Naive thymus-derived CD4-positive, alpha-beta T cell (primary cell): ENCODE results near the gene GLUD1. TPM values are rescaled to one million over a fixed set of nuclear protein-coding genes. Genes with fewer than 3 reads are reported as not detected.
A peak's percentile ranks its signal among the peaks of the same experiment; 100 is the strongest.
"Not testable (repeated sequence)": the region's sequence is repeated elsewhere in the genome, so short reads cannot be mapped to it uniquely, and the experiment has no call there.

Experiments used
- ATAC-seq: fragments of 150-1000 bp; cut with Tn5 transposase; 2 replicates; pipeline ENCODE4 v1.10.0; 2021; ENCODE audit warnings: mild to moderate bottlenecking, moderate library complexity
- CTCF ChIA-PET: fragments of 350-600 bp; sonication (Branson Sonifier 250); formaldehyde crosslinking; loops from one replicate; lab custom pipeline; 2021; ENCODE audit warnings: antibody characterized with exemption; lab: Charles Lee
- POLR2A ChIA-PET: fragments of 350-600 bp; sonication (Branson Sonifier 250); formaldehyde crosslinking; loops from one replicate; lab custom pipeline; 2021; ENCODE audit warnings: antibody characterized with exemption, inconsistent platforms; lab: Charles Lee
- DNase-seq, 9 donors: peaks; one replicate each; pipeline versions ENCODE4 v3.0.0 to v3.0.0-alpha.2; 2020 to 2022; ENCODE audit warnings: mixed read lengths in 1 of 9
- H3K27ac ChIP-seq: one replicate; pipeline ENCODE4 v1.7.0; 2013; ENCODE audit warnings: mild to moderate bottlenecking, low read depth, low read length, moderate library complexity
- H3K27me3 ChIP-seq, 2 donors: one replicate each; pipeline ENCODE4 v1.7.0; 2013; ENCODE audit warnings: low read length in 2 of 2, mild to moderate bottlenecking in 2 of 2, moderate library complexity in 2 of 2; ENCODE audit not compliant: control insufficient read depth in 2 of 2, insufficient read depth in 2 of 2
- H3K36me3 ChIP-seq, 3 experiments: 1 replicate in 2 of 3; 2 replicates in 1 of 3; pipeline ENCODE4 v1.7.0; 2013; ENCODE audit warnings: low read length in 3 of 3, mild to moderate bottlenecking in 3 of 3, moderate library complexity in 1 of 3; ENCODE audit not compliant: insufficient read depth in 3 of 3, control insufficient read depth in 2 of 3
- H3K4me1 ChIP-seq, 2 donors: one replicate each; pipeline ENCODE4 v1.7.0; 2013; ENCODE audit warnings: low read length in 2 of 2, mild to moderate bottlenecking in 2 of 2, moderate library complexity in 1 of 2; ENCODE audit not compliant: control insufficient read depth in 2 of 2, insufficient read depth in 2 of 2
- H3K4me3 ChIP-seq: 2 replicates; pipeline ENCODE4 v1.7.0; 2013; ENCODE audit warnings: mild to moderate bottlenecking, low read length
- H3K9me3 ChIP-seq, 3 experiments: 1 replicate in 2 of 3; 2 replicates in 1 of 3; pipeline ENCODE4 v1.7.0; 2013; ENCODE audit warnings: low read length in 3 of 3; ENCODE audit not compliant: control insufficient read depth in 2 of 3
- H3K27ac Mint-ChIP-seq, 9 donors: one replicate each; pipeline ENCODE4 v1.8.0; 2020 to 2022; ENCODE audit warnings: mixed read lengths in 9 of 9, mild to moderate bottlenecking in 8 of 9, moderate library complexity in 5 of 9, inconsistent platforms in 2 of 9
- H3K27me3 Mint-ChIP-seq, 5 donors: one replicate each; pipeline ENCODE4 v1.8.0; 2021 to 2022; ENCODE audit warnings: mixed read lengths in 5 of 5, mild to moderate bottlenecking in 1 of 5
- H3K36me3 Mint-ChIP-seq, 5 donors: one replicate each; pipeline ENCODE4 v1.8.0; 2020 to 2022; ENCODE audit warnings: mixed read lengths in 5 of 5, mild to moderate bottlenecking in 3 of 5, inconsistent platforms in 1 of 5
- H3K4me1 Mint-ChIP-seq, 7 donors: one replicate each; pipeline ENCODE4 v1.8.0; 2020 to 2022; ENCODE audit warnings: mixed read lengths in 7 of 7, mild to moderate bottlenecking in 3 of 7, inconsistent platforms in 1 of 7
- H3K4me3 Mint-ChIP-seq, 10 donors: one replicate each; pipeline ENCODE4 v1.8.0; 2020 to 2022; ENCODE audit warnings: mild to moderate bottlenecking in 10 of 10, mixed read lengths in 10 of 10, moderate library complexity in 6 of 10, inconsistent platforms in 2 of 10
- H3K9me3 Mint-ChIP-seq, 11 donors: one replicate each; pipeline ENCODE4 v1.8.0; 2020 to 2022; ENCODE audit warnings: mixed read lengths in 11 of 11, mild to moderate bottlenecking in 4 of 11, inconsistent platforms in 1 of 11, moderate library complexity in 1 of 11
- intact Hi-C, 2 donors: fragments of 100-400 bp; cut with micrococcal nuclease; formaldehyde crosslinking; loops; one replicate each; pipeline ENCODE4 v1.15.1; 2023
- polyA plus RNA-seq, 2 donors: library from polyadenylated mRNA; unstranded; fragments of 300-500 nt; fragmentation: Illumina TruSeq; gene quantifications; one replicate each; pipeline ENCODE4 v1.2.3, GENCODE V29; 2021
- total RNA-seq, 6 experiments: library from RNA in 5 of 6; stranded (reverse) in 5 of 6; gene quantifications; 1 replicate in 5 of 6; 2 replicates in 1 of 6; pipeline ENCODE4 v1.2.3 and lab custom pipeline; 2021 to 2026

Gene GLUD1
- total and polyA plus RNA-seq, 7 experiments from 2014 or later, result 70.2 to 116 (median 94.3) TPM

DNA sequence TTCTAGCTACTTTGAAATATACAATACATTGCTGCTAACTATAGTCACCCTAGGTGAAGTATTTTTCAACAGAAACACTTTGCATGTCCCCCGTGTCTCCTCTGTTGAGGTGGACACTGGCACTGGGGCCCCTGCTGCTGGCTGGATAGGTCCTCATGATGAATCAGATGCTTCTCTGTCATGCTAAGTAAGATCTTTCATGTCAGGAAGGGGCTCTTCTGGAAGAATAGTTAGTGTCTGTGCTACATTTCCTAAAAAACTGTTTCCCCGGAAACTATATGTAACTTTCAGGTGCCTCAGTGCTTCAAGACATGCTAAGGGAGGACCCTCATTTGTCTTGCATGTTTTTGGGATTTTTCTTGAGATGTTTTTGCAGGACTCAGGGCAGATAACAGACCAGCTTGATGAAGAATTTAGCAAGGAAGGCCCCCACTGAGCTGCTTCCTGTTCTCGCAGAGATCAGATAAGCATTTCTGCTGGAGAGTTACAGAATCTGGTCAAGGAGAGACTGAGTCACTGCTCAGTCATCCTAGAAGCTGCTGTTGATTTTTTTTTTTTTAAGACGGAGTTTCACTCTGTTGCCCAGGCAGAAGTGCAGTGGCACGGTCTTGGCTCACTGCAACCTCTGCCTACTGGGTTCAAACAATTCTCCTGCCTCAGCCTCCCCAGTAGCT lies 69.2 kb downstream of the GLUD1 start:
- H3K36me3 ChIP-seq, ATAC-seq, H3K27me3 Mint-ChIP-seq, H3K27ac ChIP-seq, intact Hi-C loops, H3K4me1 ChIP-seq, CTCF ChIA-PET, H3K9me3 Mint-ChIP-seq, POLR2A ChIA-PET, H3K9me3 ChIP-seq, H3K4me3 ChIP-seq, H3K27me3 ChIP-seq, H3K36me3 Mint-ChIP-seq, H3K4me3 Mint-ChIP-seq, DNase-seq: not testable (repeated sequence)
- Mint-ChIP-seq H3K27ac (peak overlapping the region in 1 of 9 donors; percentile 51), H3K4me1 (peaks cover 0 to 12% (median 0%) of the 10 kb centered on the region in 7 donors)

DNA sequence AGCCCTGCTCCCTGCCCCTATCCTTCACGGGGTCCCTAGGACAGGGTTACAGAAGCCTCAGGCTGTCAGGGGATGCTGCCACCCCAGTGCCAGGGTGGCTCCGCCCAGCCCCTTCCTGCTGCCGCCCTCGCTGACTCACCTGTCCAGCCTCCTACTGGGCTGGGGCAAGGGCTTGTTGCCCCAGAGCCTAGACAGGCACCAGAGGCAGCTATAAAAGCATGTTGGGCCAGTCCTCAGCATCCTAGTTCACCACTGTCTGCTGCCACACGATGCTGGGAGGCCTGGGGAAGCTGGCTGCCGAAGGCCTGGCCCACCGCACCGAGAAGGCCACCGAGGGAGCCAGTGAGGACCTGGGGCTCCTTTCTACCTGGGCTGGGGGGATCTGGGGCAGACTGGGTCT lies 74.6 kb downstream of the GLUD1 start, which contains the start of gene FAM25A:
Gene FAM25A, plus strand, starts transcription at position 239 of the 400 bp plus-strand sequence. Its CDS starts 31 bp downstream, at position 270.
- not testable (repeated sequence) for H3K27me3 Mint-ChIP-seq

GRCh38 chr10:87019504-87019903 lies 75.1 kb downstream of the GLUD1 start:
- H3K36me3 ChIP-seq, H3K36me3 Mint-ChIP-seq, H3K27me3 Mint-ChIP-seq, H3K27ac ChIP-seq, H3K4me3 Mint-ChIP-seq, POLR2A ChIA-PET, H3K9me3 Mint-ChIP-seq, H3K4me1 Mint-ChIP-seq, H3K4me1 ChIP-seq, CTCF ChIA-PET, H3K9me3 ChIP-seq, H3K4me3 ChIP-seq, H3K27ac Mint-ChIP-seq, H3K27me3 ChIP-seq, DNase-seq, ATAC-seq, intact Hi-C loops: not testable (repeated sequence)

More for the DNA sequence above, 74.6 kb downstream of the GLUD1 start, which contains the start of gene FAM25A:
- H3K27ac ChIP-seq, intact Hi-C loops, H3K9me3 ChIP-seq, H3K27ac Mint-ChIP-seq, H3K36me3 ChIP-seq, H3K4me3 Mint-ChIP-seq, DNase-seq, H3K9me3 Mint-ChIP-seq, POLR2A ChIA-PET, H3K27me3 ChIP-seq, H3K4me1 Mint-ChIP-seq, ATAC-seq, H3K4me1 ChIP-seq, CTCF ChIA-PET, H3K4me3 ChIP-seq, H3K36me3 Mint-ChIP-seq: not testable (repeated sequence)

DNA sequence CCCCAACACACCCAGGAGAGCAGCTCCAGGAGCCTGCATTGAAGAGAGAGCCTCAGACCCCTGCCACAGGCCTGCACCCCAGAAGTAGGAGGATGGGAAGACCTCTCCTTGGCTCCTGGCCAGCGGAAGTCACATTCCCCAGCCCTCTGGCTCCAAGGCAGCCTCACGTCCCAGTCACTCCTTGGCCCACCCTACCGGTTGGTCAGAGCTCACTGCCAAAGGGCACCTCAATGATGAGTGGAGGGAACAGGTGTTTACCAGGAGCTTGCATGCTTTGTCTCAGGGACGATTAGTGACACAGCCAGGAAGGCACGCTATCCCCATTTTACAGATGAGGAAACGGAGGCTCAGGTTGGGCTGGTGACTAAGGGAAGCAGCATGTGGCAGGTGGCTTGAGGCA lies 75.6 kb downstream of the GLUD1 start:
- intact Hi-C loops, H3K27me3 ChIP-seq, H3K4me1 ChIP-seq, H3K27ac Mint-ChIP-seq, DNase-seq, CTCF ChIA-PET, H3K36me3 ChIP-seq, H3K9me3 ChIP-seq, H3K4me1 Mint-ChIP-seq, H3K36me3 Mint-ChIP-seq, H3K9me3 Mint-ChIP-seq, H3K4me3 Mint-ChIP-seq, H3K4me3 ChIP-seq, ATAC-seq, H3K27ac ChIP-seq, POLR2A ChIA-PET, H3K27me3 Mint-ChIP-seq: not testable (repeated sequence)

DNA sequence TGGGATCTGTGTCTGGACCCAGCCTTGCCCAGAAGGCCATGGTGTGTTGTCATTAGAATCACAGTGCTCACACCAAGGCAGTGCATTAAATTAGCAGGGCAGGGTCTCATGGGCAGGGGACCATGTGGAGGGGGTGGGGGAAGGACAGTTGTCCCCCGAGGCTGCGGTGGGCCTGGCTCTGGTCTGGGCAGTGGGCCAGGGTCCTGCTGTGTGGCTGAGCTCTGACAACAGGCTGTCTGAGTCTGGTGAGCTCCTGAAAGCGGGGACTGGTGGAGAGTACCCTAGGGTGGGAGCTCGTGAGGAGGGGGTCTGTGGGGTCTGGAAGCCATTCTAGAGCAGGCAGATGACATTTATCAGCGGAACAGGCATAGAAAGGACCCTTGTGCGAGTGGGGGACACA lies 76.5 kb downstream of the GLUD1 start:
- H3K9me3 ChIP-seq, H3K36me3 ChIP-seq, H3K4me3 Mint-ChIP-seq, H3K27ac Mint-ChIP-seq, intact Hi-C loops, H3K27me3 Mint-ChIP-seq, H3K4me3 ChIP-seq, DNase-seq, H3K27ac ChIP-seq, H3K36me3 Mint-ChIP-seq, H3K9me3 Mint-ChIP-seq, POLR2A ChIA-PET, H3K27me3 ChIP-seq, ATAC-seq, CTCF ChIA-PET, H3K4me1 Mint-ChIP-seq, H3K4me1 ChIP-seq: not testable (repeated sequence)

- DNase-seq, H3K36me3 ChIP-seq, CTCF ChIA-PET, H3K4me1 Mint-ChIP-seq, H3K27ac Mint-ChIP-seq, intact Hi-C loops, H3K27me3 ChIP-seq, ATAC-seq, H3K4me3 Mint-ChIP-seq, H3K4me1 ChIP-seq, H3K36me3 Mint-ChIP-seq, H3K9me3 Mint-ChIP-seq, H3K9me3 ChIP-seq, H3K27ac ChIP-seq, H3K4me3 ChIP-seq, H3K27me3 Mint-ChIP-seq, POLR2A ChIA-PET: not testable (repeated sequence)
Observed at GRCh38 chr10:87014986-87015716, 79.5 kb downstream of the GLUD1 start.

GRCh38 chr10:87013528-87013927 lies 81.1 kb downstream of the GLUD1 start:
- H3K4me3 ChIP-seq, H3K27ac Mint-ChIP-seq, DNase-seq, H3K27me3 Mint-ChIP-seq, H3K9me3 ChIP-seq, H3K27ac ChIP-seq, intact Hi-C loops, H3K4me1 Mint-ChIP-seq, ATAC-seq, H3K27me3 ChIP-seq, POLR2A ChIA-PET, CTCF ChIA-PET, H3K9me3 Mint-ChIP-seq, H3K36me3 ChIP-seq, H3K36me3 Mint-ChIP-seq, H3K4me1 ChIP-seq: not testable (repeated sequence)
- peak overlapping the region in 1 of 10 donors; percentile 44 for H3K4me3 Mint-ChIP-seq
